GM21737 (cell line): ENCODE results near the gene TUFT1.
"Not testable (repeated sequence)": the region's sequence is repeated elsewhere in the genome, so short reads cannot be mapped to it uniquely, and the experiment has no call there.

Source experiments
- ATAC-seq: cut with Tn5 transposase; IDR thresholded peaks from one replicate; pipeline ENCODE4 v1.9.1; 2021; ENCODE audit warnings: mild to moderate bottlenecking, moderate library complexity; ENCODE audit not compliant: unreplicated experiment

The TUFT1 gene

DNA sequence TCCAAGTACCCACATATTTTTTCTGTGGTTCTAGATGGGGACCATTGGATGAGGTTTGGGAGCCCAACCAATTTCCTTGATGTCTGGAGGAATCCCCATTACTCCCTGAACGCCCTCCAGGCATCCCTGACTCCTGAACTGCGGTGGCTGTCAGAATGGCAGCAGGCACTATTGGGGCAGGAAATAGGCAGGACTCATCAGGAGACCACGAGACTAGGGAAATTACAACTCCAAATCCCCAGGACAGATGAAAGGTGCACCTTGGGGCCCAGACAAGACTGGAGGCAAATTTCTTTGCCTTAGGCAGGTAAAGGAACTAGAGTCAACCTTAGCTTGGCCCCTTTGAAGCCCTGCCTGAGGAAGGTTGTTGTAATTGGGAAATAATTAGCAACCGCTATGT is 27.8 kb upstream of the TUFT1 start:
- no peak for ATAC-seq

DNA sequence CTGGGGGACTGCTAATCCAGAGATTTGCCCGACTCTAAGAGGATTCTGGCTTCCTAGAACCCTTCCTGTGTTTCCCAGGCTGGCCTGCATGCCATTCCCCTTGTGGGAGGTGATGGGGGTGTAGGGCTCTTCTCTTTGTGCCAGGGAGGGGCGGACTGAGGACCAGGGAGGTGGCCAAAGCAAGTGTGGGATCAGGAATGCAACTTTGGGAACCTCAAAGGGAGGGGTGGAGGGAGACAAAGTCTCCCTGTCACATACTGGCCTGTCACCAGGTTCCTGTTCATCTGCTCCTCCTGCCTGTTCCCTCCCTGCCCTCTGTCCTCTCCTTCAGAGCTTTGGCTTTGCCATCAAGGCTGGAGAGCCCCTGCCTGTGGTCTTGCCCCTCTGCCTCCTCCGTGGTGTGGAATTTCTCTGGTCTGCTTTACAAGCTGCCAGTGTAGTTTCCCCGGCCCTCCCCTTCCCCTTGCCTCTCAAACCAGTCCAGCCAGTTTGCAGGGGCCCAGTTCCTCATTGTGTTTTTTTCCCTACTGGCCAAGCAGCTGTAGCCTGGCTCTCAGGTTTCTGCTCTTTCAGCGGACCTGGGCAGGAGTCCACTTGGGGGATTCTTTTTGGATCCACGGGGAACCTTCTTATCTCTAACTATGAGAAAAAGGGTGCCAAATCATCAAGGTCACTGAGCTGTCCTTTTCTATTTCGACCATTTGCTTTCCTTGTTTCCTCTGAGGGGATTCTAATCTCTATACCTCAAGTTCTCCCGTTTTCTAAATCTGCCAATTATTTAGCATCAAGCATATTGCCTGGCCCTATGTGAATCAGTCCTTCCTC is 27.1 kb upstream of the TUFT1 start:
- no peak for ATAC-seq

DNA sequence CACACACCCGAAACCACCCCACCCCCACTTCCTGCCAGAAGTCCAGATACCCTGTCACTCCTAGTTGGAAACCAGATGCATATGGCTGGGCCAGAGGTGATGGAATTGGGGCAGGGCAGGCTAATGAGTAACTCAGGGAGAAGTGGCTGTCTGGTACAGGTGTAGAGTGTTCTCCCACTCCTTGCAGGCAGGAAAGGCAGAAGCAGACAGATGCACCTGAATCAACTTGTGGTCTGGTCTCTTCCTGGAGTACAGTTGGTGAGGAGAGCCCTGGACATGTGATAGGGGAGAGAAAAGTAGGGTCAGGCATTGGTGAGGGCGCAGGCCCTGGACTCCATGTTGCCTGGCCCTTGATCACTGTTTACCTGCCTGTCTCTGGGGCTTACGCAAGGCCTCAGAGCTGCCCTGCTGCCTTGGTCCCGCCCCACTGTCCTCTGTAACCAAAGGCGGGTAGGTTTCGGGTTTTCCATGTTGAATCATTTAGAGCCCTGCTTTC is 26.4 kb upstream of the TUFT1 start:
- ATAC-seq = no peak

DNA sequence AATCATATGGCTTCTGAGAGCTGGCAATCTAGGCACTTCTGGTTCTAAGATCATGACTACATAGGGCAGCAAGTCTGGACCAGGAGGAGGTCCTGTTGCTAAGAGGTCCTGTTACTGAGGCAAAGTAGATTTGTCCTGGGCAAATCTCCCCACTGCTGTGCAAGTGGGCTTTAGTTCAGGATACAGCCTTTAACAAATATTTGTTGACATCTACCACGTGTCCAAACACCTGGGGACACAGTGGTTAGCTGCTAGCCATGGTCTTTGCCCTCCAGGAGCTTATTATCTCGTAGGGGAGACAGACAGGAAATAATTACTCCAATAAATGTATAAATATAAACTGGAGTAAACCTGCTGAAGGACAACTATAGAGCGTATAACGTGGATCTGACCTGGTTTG is 25.7 kb upstream of the TUFT1 start:
- no peak for ATAC-seq

DNA sequence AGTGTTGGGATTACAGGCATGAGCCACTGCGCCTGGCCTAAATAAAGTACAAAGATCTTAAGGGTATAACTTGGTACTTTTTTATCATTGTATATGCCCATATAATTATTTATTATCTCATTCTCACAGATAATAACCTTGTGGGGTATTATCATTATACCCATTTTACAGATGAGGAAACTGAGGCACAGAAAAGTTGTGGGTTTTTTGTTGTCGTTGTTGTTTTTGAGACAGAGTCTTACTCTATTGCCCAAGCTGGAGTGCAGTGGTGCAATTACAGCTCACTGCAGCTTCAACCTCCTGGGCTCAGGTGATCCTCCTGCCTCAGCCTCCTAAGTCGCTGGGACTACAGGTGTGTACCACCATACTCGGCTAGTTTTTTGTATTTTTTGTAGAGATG is 24.8 kb upstream of the TUFT1 start:
- ATAC-seq = no peak

DNA sequence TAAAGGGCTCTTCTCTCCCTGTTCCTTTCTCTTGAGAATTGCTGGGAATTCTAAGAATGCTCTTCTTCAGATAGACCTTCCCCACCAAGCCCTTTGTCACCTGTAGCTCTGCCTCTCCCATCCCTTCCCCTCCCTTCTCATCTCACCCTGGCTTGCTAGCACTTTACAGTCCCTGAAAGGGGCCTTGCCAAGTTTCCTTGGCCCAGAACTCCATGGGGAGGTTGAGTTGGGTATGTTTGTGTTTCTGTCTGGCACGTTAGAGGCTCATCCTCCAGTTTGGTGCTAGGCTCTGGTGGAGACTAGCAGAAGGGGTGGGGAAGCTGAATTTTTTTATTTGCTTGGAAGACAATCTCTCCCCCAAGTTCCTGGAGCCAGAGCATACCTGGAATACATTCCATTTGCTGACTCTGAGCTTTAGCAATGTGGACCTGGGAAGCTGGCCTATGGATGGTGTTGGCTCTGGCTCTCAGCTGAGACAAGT is 24.0 kb upstream of the TUFT1 start:
- ATAC-seq = no peak

DNA sequence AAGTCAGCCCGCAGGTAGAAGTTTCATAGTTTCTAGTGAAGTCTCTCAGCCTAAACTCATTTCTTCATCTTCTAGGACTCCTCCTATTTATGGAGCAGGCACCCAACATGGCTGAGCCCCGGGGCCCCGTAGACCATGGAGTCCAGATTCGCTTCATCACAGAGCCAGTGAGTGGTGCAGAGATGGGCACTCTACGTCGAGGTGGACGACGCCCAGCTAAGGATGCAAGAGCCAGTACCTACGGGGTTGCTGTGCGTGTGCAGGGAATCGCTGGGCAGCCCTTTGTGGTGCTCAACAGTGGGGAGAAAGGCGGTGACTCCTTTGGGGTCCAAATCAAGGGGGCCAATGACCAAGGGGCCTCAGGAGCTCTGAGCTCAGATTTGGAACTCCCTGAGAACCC is 21.7 kb upstream of the TUFT1 start:
- ATAC-seq = no peak

DNA sequence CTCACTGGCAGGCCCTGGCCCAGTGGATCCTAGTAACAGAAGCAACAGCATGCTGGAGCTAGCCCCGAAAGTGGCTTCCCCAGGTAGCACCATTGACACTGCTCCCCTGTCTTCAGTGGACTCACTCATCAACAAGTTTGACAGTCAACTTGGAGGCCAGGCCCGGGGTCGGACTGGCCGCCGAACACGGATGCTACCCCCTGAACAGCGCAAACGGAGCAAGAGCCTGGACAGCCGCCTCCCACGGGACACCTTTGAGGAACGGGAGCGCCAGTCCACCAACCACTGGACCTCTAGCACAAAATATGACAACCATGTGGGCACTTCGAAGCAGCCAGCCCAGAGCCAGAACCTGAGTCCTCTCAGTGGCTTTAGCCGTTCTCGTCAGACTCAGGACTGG is 21.2 kb upstream of the TUFT1 start:
- ATAC-seq = no peak

DNA sequence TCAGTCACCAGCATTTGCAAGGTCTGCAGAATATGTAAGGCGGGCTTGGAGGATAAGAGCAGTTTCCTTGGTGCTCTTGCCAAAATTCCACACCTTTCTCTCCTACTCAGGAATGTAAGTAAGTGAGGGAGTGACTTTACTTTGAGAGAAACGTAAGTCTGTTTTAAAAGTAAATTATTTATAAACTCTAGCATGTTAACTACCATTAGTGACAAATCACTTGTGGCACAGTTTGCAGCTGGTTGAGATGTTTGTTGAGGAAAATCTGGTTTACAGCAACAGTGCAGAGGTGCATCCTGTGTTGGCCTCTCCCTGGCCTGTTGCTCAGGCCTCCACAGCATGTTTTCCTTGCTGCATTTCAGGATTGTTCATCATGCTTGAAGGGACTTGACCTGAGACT is 20.4 kb upstream of the TUFT1 start:
- no peak for ATAC-seq

DNA sequence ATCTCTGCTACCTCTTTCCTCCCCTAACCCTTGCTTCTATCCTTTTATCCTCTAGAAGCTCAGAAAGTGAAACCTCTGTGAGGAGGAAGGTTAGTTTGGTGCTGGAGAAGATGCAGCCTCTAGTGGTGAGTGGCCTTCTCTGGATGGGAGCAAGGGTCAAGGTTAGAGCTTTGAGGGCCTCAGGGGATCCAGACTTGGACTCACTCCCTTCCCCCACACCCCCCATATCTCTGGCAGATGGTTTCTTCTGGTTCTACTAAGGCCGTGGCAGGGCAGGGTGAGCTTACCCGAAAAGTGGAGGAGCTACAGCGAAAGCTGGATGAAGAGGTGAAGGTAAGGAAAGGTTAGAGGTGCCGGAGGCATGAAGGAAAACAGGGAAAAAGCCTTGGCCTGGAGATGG is 19.8 kb upstream of the TUFT1 start:
- ATAC-seq = no peak

DNA sequence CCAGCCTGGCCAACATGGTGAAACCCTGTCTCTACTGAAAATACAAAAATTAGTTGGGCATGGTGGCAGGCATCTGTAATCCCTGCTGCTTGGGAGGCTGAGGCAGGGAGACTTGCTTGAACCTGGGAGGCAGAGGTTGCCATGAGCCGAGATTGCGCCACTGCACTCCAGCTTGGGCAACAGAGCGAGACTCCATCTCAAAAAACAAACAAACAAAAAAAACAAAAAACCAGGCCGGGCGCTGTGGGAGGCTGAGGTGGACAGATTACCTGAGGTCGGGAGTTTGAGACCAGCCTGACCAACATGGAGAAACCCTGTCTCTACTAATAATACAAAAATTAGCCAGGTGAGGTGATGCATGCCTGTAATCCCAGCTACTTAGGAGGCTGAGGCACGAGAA is 17.7 kb upstream of the TUFT1 start:
- ATAC-seq = not testable (repeated sequence)

DNA sequence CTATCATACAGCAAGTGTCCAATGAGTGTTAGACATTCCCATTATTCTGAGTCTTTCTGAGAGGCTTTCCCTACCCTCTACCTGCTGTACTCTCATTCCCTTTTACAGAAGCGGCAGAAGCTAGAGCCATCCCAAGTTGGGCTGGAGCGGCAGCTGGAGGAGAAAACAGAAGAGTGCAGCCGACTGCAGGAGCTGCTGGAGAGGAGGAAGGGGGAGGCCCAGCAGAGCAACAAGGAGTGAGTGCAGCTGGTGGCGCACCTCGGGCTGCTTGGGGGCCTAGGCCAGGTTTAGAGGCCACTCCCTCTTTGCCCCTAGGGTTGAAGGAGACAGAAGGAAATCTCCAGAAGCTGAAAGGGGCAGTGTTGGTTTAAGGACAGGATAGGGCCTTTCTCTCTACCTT is 16.8 kb upstream of the TUFT1 start:
- ATAC-seq = no peak

DNA sequence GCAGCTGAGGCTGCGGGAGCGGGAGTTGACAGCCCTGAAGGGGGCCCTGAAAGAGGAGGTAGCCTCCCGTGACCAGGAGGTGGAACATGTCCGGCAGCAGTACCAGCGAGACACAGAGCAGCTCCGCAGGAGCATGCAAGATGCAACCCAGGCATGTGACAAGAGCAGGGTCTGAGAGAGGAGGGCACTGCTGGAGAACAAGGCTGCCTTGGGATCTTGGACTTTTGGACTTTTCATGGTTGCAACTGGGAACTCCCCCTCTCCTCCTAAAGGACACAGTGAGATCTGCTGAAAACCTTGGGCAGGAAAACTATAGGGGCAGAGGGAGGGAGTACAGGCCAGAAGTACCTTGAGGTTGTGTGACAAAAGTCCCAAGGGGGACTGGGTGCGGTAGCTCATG is 15.4 kb upstream of the TUFT1 start:
- ATAC-seq = no peak

DNA sequence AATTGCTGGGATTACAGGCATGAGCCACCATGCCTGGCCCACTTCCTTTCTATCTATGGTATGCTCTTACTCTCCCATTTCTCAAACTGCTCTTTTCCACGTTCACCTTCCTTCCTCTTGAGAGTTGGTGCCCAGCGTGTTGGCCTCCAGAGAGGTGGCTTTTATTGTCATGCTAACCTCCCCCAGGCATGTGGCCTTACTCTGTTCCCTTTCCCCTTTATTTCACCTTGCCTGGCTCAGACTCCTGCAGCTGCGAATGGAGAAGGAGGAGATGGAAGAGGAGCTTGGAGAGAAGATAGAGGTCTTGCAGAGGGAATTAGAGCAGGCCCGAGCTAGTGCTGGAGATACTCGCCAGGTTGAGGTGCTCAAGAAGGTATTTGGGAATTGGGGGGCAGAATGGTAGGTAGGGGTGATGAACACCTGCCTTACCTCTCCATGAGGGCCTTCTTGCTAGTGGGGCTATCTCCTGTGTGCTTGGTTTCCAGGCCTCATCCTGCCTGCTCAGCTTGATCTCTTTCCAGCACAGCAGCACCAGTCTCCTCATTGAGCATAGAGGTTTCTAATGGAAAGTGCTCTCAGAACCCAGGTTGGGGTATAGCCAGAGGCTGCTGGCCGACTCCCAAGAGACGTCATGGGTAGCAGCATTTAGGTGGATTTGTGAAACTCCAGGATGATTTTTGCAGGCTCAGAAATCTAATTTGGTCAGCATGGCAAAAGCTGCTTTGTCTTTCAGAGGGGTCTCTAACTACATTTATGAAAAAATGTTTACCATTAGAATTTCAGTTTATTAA is 13.2 kb upstream of the TUFT1 start:
- no peak for ATAC-seq

DNA sequence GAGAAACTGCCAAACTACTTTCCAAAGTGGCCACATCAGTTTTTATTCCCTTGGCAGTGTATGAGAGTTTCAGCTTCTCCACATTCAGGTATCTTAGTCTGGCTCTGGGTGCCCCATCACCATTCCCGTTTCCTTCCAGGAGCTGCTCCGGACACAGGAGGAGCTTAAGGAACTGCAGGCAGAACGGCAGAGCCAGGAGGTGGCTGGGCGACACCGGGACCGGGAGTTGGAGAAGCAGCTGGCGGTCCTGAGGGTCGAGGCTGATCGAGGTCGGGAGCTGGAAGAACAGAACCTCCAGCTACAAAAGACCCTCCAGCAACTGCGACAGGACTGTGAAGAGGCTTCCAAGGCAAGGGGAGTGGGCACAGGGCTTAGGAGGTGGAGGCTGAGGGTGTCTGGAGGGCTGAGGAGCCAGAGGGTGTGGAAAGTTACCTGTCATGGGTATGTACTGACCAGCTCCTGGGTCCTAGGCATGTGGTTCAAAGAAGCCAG is 10.9 kb upstream of the TUFT1 start:
- no peak for ATAC-seq

DNA sequence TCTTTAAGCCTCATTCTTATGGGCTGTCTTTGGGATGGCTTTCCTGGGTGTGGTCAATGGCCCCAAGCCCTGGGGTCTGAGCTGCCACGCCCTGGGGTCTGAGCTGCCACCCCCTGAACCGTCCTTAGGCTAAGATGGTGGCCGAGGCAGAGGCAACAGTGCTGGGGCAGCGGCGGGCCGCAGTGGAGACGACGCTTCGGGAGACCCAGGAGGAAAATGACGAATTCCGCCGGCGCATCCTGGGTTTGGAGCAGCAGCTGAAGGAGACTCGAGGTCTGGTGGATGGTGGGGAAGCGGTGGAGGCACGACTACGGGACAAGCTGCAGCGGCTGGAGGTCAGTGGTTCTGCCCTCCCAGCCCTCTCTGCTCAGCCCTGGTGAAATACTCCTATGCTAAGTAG is 10.3 kb upstream of the TUFT1 start:
- no peak for ATAC-seq

DNA sequence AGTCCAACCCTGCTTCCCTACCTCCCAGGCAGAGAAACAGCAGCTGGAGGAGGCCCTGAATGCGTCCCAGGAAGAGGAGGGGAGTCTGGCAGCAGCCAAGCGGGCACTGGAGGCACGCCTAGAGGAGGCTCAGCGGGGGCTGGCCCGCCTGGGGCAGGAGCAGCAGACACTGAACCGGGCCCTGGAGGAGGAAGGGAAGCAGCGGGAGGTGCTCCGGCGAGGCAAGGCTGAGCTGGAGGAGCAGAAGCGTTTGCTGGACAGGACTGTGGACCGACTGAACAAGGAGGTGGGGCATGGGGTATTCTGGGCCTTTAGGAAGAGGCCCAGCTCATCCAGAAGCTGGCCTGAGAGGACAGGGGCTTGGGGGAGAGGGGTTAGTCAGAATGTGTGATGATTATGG is 9.6 kb upstream of the TUFT1 start:
- no peak for ATAC-seq

DNA sequence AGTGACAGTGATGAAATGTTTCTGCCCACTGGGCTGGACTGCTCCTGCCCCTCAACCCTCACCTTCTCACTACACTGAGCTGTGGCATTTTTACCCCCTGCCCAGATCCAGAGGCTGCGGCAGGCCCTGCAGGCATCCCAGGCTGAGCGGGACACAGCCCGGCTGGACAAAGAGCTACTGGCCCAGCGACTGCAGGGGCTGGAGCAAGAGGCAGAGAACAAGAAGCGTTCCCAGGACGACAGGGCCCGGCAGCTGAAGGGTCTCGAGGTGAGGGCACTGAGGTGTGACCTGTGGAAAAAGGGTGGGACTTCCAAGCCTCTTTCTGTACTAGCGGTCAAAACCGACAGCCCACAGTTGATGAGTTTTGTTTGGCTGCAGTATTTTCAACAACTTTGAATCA is 6.2 kb upstream of the TUFT1 start:
- no peak for ATAC-seq

DNA sequence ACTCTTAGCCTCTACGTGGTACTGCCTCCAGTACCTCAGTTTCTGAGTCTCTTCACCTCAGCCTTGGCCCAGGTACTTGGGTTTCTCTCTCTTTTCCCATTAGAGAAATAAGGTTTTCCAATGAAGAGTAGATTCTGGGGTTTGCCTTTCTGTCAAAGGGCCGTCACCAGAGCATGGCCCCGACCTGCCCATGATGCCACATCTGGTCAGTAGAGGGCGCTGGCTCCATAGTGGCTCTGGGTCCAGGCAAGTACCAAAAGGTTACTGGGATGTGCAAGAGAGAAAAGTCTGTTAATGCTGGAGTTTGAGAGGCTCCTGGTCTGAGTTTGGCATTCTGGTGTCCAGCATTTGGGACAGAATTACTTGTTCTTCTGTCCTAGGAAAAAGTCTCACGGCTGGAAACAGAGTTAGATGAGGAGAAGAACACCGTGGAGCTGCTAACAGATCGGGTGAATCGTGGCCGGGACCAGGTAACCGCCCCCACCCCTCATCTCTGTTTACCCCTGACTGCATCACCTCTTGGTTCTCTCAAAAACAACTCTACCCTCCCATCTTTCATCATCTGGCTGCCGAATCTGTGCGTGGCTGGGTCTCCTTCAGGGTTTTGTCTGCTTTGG is 5.3 kb upstream of the TUFT1 start:
- no peak for ATAC-seq

DNA sequence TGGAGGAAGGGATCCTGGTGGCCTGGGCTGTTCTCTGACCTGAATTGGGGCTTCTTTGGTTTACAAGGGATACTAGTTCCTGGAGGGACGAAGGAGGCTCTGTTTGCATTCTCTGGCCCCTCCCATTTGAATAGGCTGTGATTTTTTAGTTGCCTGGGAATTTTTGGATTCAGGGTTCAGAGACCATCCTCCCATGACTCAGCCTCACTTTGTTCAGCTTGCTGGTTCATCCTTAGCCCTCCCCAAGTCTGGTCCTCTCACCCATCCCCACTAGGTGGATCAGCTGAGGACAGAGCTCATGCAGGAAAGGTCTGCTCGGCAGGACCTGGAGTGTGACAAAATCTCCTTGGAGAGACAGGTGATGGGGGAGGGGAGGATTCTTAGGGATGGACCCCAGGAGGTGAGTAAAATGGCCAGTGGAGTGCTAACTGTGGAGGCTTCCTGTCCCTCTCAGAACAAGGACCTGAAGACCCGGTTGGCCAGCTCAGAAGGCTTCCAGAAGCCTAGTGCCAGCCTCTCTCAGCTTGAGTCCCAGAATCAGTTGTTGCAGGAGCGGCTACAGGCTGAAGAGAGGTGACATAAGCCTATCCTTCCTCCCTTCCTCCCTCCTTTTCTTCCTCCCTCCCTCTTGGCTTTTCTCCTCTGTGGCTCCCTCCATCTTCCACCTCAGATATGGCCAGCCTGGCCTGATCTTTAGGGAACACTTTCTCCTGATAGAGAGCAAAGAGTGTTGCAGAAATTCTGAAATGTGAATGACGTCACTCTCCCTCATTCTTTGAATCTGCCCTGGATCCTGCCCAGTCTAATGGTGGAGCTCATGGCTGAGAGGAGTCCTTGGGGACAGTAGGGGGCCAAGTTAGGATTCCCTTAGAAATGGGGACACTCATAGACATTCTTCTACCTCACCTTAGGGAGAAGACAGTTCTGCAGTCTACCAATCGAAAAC is 4.5 kb upstream of the TUFT1 start:
- ATAC-seq = no peak
